ENCODE data around the gene DENND2C. TPM values are rescaled to one million over a fixed set of nuclear protein-coding genes. Genes with fewer than 3 reads are reported as not detected.

DENND2C gene
- total RNA-seq, 2 donors from 2014 or later, result 0.64 to 1.3 TPM

GRCh38 chr1:114558544-114558943 lies 111.3 kb downstream of the DENND2C start:
- intact Hi-C loops (cut with DNase I, micrococcal nuclease), result no loop called here
- no peak for DNase-seq
- ATAC-seq, result no peak

DNA sequence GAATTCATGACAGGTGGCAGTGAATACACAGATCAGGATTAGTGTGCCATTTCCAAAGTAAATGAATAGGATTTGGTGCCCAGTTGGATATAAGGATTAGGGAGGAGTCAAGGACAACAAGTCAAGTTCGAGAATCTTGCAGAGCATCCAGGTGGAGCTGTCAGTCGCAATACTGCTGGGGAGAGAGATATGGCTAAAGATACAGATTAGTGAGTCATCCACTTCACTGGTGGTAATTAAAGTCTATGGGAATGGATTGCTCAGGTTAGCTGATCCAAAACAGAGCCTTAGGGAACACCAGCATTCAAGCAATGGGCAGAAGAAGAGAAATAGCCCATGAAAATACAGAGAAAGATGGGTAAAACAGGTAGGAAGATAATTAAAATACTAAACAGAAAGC lies 115.3 kb downstream of the DENND2C start:
- DNase-seq (no peak), ATAC-seq (no peak)
- intact Hi-C loops (cut with DNase I, micrococcal nuclease), result no loop called here

DNA sequence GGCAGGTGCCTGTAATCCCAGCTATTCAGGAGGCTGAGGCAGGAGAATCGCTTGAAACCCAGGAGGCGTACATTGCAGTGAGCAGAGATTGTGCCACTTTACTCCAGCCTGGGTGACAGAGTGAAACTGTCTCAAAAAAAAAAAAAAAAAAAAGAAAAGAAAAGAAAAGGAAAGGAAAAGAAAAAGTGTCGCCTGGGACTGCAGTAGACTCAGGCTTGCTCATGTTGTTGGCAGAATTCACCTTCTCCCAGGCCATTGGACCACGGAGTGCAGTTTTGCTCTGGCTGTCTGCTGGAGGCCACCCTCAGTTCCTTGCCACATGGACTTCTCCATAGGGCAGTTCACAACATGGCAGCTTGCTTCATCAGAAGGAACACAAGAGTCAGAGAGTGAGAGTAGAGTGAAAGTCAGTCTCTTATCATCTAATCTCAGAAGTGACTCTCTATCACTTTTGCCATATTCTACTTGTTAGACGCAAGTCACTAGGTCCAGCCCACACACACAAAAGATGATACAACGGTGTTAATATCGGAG lies 117.7 kb downstream of the DENND2C start:
- DNase-seq, result no peak
- no peak for ATAC-seq
- intact Hi-C loops (cut with DNase I, micrococcal nuclease), result no loop called here

- ATAC-seq, result no peak
These were observed 118.4 kb downstream of the DENND2C start for GRCh38 chr1:114551400-114551799.

DNA sequence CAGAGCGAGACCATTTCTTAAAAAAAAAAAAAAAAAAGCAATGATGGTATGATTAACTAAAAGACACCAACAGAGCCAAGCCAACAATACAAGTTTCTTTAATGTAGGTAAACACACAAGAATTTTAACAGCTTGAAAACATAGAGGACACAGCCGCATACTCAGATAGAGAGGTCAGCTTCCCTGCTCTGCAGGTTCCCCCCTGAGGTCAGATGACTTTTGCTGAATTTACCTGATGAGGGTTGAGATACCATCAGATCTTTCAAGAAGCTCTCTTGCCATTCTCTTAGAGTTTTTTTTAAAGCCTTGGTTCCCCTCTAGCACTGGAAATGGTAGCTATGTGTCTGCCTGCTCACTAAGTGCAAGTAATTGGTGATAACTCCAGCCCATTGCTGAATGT lies 119.5 kb downstream of the DENND2C start:
- intact Hi-C loops (cut with DNase I, micrococcal nuclease), result no loop called here
- DNase-seq (no peak), ATAC-seq (no peak)

More at GRCh38 chr1:114551400-114551799, 118.4 kb downstream of the DENND2C start:
- DNase-seq, result no peak
- intact Hi-C loops (cut with DNase I, micrococcal nuclease), result no loop called here

DNA sequence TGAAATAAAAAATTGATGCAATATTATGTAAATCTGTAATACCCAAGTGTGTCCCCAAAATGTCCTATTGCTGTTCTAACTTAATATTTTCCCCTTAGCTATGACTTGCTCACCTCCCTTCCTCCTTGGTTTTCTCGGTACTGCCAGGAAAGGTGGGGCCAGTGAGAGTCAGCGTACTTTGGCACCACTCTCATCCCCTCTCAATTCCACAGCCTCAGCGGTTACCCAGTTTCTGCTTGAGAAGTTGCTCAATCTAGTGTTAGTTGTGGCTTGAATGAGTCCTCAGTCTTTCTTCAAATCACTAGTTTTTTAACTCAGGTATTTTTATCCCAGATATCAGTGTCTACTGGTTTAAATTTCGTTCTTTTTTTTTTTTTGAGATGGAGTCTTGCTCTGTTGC lies 120.7 kb downstream of the DENND2C start:
- ATAC-seq (no peak), DNase-seq (no peak)
- intact Hi-C loops (cut with DNase I, micrococcal nuclease), result no loop called here

DNA sequence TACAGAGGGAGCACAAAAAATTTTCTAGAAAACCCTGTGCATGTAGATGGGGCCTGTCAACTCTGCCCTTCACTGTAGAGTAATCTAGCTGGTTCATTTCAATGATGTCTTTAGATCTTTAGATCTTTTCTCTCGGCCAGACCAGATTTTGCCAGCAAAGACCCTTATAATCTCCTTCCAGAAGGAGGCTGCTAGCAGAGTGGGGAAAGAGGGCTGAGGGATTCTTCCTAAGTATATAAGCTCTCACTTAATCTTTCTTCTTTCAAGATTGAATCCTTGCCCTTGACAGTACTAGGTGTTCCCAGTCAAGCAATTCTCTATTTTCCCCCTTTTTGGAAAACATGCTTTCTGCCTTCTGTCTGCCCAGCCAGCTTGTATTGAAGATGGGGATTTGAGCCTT lies 122.8 kb downstream of the DENND2C start:
- DNase-seq, result no peak

DNA sequence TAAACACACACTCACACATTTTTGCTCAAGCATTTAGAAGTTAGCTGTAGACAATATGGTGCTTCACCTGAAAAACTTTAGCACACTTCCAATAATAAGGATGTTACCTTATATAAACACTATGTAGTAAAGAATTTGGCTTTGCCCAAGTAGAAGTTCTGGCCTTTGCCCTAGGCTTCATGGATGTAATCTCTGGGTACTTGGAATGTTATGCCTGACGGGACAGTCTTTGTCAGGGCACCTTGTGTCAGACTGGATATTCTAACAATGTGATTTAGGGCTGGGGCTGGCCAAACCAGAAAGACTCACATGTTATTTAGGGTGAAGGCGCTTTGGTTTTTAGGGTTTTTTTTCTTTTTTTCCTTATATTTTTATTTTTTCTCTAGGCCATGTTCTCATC lies 124.1 kb downstream of the DENND2C start:
- no peak for ATAC-seq
- intact Hi-C loops (cut with DNase I, micrococcal nuclease), result no loop called here
- DNase-seq, result no peak

More for the DNA sequence above, 122.8 kb downstream of the DENND2C start:
- intact Hi-C loops (cut with DNase I, micrococcal nuclease), result no loop called here
- ATAC-seq, result no peak

- no peak for DNase-seq
- intact Hi-C loops (cut with DNase I, micrococcal nuclease), result no loop called here
- ATAC-seq, result no peak
These were observed 124.5 kb downstream of the DENND2C start for GRCh38 chr1:114545315-114545714.

GRCh38 chr1:114540821-114541220 lies 129.0 kb downstream of the DENND2C start:
- ATAC-seq (no peak), DNase-seq (no peak)
- intact Hi-C loops (cut with DNase I, micrococcal nuclease), result no loop called here

DNA sequence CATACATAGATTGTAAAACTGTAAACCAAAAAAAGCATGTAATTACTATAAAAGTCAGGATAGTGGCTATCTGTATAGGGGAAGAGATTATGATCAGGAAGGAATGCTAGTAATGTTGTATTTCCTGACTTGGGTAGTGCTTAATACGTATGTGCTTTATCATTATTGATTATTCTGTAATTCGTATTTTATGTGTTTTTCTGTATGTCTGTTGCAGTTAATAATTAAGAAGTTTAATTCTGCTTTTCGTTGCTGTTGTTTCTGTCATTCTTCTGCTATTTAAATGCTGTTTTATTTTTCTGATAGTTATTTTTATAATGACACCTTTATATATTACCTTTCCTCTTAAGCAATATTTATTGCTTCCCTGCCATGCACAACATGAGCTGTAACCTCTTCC lies 129.6 kb downstream of the DENND2C start:
- no peak for DNase-seq
- ATAC-seq, result no peak
- intact Hi-C loops (cut with DNase I, micrococcal nuclease), result no loop called here

DNA sequence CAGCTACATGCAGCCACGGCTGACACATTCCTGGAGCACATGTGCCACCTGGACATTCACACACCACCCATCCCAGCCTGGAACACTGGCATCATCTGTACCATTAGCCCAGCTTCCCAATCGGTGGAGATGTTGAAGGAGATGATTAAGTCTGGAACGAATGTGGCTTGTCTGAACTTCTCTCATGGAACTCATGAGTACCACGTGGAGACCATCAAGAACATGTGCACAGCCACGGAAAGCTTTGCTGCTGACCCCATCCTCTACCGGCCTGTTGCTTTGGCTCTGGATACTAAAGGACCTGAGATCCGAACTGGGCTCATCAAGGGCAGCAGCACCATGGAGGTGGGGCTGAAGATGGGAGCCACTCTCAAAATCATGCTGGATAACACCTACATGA lies 133.8 kb downstream of the DENND2C start:
- ATAC-seq (no peak), DNase-seq (no peak)
- intact Hi-C loops (cut with DNase I, micrococcal nuclease), result no loop called here

GRCh38 chr1:114535401-114535800 lies 134.4 kb downstream of the DENND2C start:
- no peak for DNase-seq
- intact Hi-C loops (cut with DNase I, micrococcal nuclease), result no loop called here
- ATAC-seq, result no peak

Other genes starting within 250 kb of the DENND2C start
- gene TRIM33, start 158.8 kb downstream of the DENND2C start, total RNA-seq, result 10 to 100 TPM; 28.6 to 31.0 TPM
- gene BCAS2, start 88.4 kb downstream of the DENND2C start, total RNA-seq, result 10 to 100 TPM; 27.2 to 31.2 TPM
- gene AMPD1, start 25.5 kb upstream of the DENND2C start, total RNA-seq, result 1 to 10 TPM in 1 of 2 donors, under 1 TPM in 1; 0.82 to 2.2 TPM
- gene NRAS, start 46.7 kb upstream of the DENND2C start, total RNA-seq, result 10 to 100 TPM; 48.4 to 63.6 TPM
- gene CSDE1, start 87.9 kb upstream of the DENND2C start, total RNA-seq, result 100 to 1,000 TPM; 396 to 464 TPM
- 10 to 100 TPM; 34.7 to 44.9 TPM for gene SIKE1, start 110.6 kb upstream of the DENND2C start, total RNA-seq
- gene SYCP1, start 184.8 kb upstream of the DENND2C start, total RNA-seq, result not detected

Measured in left colon (tissue), 2 donors.